Astrocyte of the cerebellum (primary cell): ENCODE data around the gene FCMR.

Source experiments
- DNase-seq: peaks from one replicate; pipeline ENCODE4 v3.0.0-alpha.2; 2011; ENCODE audit warnings: low read depth
- H3K4me3 ChIP-seq: 2 replicates; pipeline ENCODE4 v1.5.1; 2011; ENCODE audit warnings: mild to moderate bottlenecking, low read depth, low read length, moderate library complexity
- in situ Hi-C: cut with HindIII; loops from 2 replicates; pipeline ENCODE4 v1.10.0; 2017; ENCODE audit warnings: low sequenced_read_pairs
- TF ChIP-seq, protein P1 (sequence below): IDR thresholded peaks from 2 replicates; pipeline ENCODE4 v1.5.1; 2012; ENCODE audit warnings: low read length, low read depth, moderate library complexity, mild to moderate bottlenecking; ENCODE audit errors: missing control alignments

The FCMR gene, protein sequence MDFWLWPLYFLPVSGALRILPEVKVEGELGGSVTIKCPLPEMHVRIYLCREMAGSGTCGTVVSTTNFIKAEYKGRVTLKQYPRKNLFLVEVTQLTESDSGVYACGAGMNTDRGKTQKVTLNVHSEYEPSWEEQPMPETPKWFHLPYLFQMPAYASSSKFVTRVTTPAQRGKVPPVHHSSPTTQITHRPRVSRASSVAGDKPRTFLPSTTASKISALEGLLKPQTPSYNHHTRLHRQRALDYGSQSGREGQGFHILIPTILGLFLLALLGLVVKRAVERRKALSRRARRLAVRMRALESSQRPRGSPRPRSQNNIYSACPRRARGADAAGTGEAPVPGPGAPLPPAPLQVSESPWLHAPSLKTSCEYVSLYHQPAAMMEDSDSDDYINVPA

DNA sequence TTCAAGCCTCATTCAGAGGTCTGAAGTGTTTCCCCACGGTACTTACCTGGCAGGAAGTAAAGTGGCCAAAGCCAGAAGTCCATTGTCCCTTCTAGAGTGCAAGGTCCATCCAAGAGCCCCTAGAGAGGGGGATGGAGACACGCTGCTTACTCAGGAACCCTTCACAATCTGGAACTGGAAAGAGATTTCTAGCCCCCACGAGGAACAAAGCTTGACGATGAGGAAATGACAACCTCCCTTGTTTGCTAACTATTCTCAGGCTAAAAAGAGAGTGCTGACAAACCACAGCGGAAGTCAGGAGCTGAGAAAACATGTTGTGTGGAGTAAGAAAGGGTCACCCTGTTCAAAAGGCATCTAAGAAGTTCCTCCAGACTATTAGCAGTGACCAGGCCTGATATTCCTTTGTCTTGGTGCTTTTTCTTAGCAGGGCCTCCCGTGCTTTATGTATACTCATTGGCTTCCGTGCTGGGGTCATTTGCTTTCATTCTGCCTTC lies at the start of gene FCMR:
Gene FCMR, minus strand, starts transcription at position 170 of the 494 bp plus-strand sequence. Its CDS starts 87 bp downstream, at position 83.
- TF ChIP-seq, protein P1, sequence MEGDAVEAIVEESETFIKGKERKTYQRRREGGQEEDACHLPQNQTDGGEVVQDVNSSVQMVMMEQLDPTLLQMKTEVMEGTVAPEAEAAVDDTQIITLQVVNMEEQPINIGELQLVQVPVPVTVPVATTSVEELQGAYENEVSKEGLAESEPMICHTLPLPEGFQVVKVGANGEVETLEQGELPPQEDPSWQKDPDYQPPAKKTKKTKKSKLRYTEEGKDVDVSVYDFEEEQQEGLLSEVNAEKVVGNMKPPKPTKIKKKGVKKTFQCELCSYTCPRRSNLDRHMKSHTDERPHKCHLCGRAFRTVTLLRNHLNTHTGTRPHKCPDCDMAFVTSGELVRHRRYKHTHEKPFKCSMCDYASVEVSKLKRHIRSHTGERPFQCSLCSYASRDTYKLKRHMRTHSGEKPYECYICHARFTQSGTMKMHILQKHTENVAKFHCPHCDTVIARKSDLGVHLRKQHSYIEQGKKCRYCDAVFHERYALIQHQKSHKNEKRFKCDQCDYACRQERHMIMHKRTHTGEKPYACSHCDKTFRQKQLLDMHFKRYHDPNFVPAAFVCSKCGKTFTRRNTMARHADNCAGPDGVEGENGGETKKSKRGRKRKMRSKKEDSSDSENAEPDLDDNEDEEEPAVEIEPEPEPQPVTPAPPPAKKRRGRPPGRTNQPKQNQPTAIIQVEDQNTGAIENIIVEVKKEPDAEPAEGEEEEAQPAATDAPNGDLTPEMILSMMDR, result no peak
- H3K4me3 ChIP-seq, result no peak within 1 kb of the TSS
- in situ Hi-C loops, result loop anchor here (25.0 kb wide), 1 partner anchor 185 kb away; no protein-coding TSS in a partner anchor
- DNase-seq, result no peak

DNA sequence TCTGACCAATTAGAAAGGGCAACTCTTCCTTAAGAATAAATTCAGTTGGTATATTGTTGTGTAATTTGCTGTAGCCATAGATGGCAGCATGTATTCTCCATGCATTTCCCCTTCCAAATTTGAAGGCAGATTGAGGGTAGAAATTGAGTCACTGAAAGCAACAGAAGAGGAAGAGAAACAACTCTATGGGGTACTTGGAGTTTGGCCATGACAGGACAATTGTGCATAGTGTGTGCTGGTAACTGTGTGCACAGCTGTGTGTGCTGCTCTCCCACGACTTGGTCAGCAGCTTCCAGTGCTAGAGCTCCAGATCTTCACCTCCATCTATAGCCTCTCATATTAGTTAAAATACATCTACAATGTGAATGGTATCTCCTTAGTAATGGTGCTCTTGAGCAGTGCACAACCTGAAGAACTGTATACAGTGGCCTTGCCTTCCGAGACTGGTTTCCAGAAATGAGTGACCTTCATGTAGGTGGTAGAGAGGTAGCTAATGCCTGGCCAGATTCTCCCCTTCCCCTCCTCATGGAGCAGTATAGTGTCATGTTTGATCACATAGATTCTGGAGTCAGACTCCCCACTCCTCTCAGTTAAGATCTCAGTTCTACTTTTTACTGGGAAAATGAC lies 49.4 kb upstream of the FCMR start:
- no peak for DNase-seq
- TF ChIP-seq, protein P1, result no peak
- in situ Hi-C loops, result no loop called here
- H3K4me3 ChIP-seq, result no peak overlapping the region

DNA sequence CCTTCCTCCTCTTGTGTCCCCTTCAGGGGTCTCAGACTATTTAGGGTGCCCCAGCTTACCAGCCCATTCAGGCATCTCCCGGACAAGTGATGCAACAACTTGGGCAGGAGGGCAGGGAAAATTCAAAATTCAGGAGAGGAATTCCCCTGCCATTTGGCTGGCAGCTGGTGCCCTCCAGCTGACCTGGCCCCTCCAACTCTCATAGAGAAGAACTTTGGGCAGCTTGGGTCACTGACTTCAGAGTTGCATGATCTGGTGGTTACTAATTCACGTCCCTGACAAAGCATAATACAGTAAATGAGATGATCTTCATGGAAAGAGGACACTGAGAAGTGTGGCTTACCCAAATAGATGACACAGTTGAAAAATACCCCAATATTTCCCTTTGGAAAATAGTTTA lies 48.7 kb upstream of the FCMR start, which contains the start of gene FCAMR:
Gene FCAMR, minus strand, starts transcription at position 15 of the 400 bp plus-strand sequence. CDS start 335 bp downstream, outside the sequence.
- TF ChIP-seq, protein P1, result no peak
- in situ Hi-C loops, result no loop called here
- H3K4me3 ChIP-seq, result no peak within 1 kb of the TSS
- DNase-seq, result no peak

DNA sequence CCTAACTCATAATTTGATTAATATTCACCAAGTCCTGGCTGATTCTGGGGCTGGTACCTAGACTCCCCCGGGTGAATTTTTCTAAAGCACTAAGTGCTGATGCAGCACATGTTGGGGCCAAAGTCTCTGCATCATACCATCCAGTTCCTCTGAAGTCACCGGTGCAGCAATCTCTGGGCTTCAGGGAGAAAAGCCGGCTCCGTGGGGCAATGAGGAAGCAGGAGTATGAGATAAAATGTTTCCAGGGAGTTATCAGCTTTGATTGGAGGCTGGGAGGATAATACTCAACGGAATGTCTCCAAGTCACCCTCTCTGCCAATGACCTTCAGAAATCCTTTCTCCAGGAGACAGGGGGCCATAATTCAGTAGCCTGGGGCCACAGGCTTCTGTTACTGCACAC lies 47.3 kb upstream of the FCMR start:
- no peak overlapping the region for H3K4me3 ChIP-seq
- in situ Hi-C loops, result no loop called here
- DNase-seq, result no peak
- TF ChIP-seq, protein P1, result no peak

DNA sequence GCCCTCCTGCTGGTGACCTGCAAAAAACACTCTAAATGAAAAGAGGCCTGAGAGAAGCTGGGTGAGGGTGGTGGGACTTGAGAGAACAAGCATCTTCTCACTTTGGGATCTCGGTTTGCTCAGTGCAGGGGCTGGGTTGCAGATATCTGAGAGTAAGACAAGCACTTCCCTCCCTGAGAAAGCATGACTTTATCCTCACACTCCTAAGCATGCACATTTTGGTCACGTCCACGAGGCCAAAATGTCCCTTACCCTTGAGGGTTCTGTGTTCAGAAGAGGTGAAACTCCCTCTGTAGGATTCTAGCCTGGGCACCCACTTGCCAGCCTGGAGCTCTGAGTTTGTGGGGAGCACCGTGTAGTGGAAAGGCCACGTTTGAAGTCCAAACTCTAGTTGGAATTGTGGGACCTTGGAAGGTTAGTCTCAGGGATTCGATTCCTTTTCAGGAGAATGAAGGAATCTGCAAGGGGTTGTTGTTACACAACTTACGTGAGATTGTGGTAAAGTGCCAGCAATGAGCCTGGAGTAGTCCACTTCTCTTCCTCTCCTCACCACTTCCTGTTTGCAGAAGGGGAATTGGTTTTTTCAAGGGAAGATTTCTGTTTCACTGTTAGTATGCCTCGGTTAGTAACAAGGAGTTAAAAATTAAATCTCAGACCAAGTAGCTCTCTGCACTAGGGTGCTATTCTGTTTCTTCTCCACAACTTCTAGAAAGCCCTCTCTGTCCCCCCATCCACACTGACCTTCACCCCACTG lies 45.5 kb upstream of the FCMR start:
- in situ Hi-C loops, result no loop called here
- no peak for DNase-seq
- TF ChIP-seq, protein P1, result no peak
- no peak overlapping the region for H3K4me3 ChIP-seq

DNA sequence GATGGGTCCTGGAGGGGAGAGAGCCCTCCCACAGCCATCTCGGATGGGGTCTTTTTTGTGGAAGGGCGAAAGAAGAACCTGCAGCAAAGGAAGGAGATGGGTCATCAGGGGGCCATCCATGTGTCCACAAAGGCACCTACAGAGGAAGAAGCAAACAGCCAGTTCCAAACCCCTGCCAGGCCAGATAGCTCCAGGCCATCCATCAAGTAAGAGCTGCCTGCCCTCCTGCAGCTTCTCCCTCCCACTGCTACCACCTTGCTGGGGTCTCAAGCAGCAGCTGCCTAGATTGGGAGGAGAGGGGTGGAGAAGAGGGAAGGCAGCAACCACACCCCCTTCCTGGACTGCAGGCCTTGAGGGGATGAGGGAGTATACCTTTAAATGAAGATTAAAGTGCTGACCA lies 44.0 kb upstream of the FCMR start:
- in situ Hi-C loops, result no loop called here
- DNase-seq, result no peak
- H3K4me3 ChIP-seq, result no peak overlapping the region
- TF ChIP-seq, protein P1, result no peak
